Type B pancreatic cell (in vitro differentiated cells): Measurements from ENCODE around the gene FAM120C. TPM values are rescaled to one million over a fixed set of nuclear protein-coding genes. Genes with fewer than 3 reads are reported as not detected.

Experiments used
- DNase-seq: peaks from one replicate; pipeline ENCODE4 v3.0.0; 2021; ENCODE audit warnings: mixed read lengths; ENCODE audit not compliant: unreplicated experiment; ENCODE audit errors: extremely low spot score
- H3K27ac Mint-ChIP-seq: 2 replicates; pipeline ENCODE4 v1.8.0; 2021; ENCODE audit warnings: mild to moderate bottlenecking, mixed read lengths
- H3K27me3 Mint-ChIP-seq: 2 replicates; pipeline ENCODE4 v1.8.0; 2021; ENCODE audit warnings: mixed read lengths
- H3K36me3 Mint-ChIP-seq: 2 replicates; pipeline ENCODE4 v1.8.0; 2021; ENCODE audit warnings: mixed read lengths
- H3K4me1 Mint-ChIP-seq: one replicate; pipeline ENCODE4 v1.8.0; 2021; ENCODE audit warnings: mixed read lengths; ENCODE audit not compliant: unreplicated experiment
- H3K4me3 Mint-ChIP-seq: 2 replicates; pipeline ENCODE4 v1.8.0; 2021; ENCODE audit warnings: mild to moderate bottlenecking, mixed read lengths
- H3K9me3 Mint-ChIP-seq: 2 replicates; pipeline ENCODE4 v1.8.0; 2021; ENCODE audit warnings: mixed read lengths
- CTCF ChIP-seq: fragments of 200-600 bp; sonication (generic); conservative IDR thresholded peaks from 2 replicates; pipeline ENCODE4 v1.5.0; 2021; ENCODE audit warnings: antibody characterized with exemption, mild to moderate bottlenecking
- total RNA-seq: library from RNA; stranded (reverse); gene quantifications from 2 replicates; pipeline ENCODE4 v1.2.1, GENCODE V29; 2021; ENCODE audit warnings: low replicate concordance

The FAM120C gene
- total RNA-seq, 1 donor from 2014 or later = 12.7 TPM

- Mint-ChIP-seq H3K9me3 (no peaks in the 10 kb centered on the region), H3K4me1 (no peaks in the 10 kb centered on the region), H3K4me3 (no peak overlapping the region), H3K36me3 (peaks cover 8% of the 10 kb centered on the region), H3K27ac (no peak overlapping the region), H3K27me3 (no peaks in the 10 kb centered on the region)
- DNase-seq = no peak
- TF ChIP-seq CTCF = no peak
Measured at GRCh38 chrX:54067766-54068165, 115.3 kb downstream of the FAM120C start.

- no peak overlapping the region for H3K27ac Mint-ChIP-seq
Measured at GRCh38 chrX:54066841-54067240, 116.2 kb downstream of the FAM120C start.

GRCh38 chrX:54064564-54064963 is 118.5 kb downstream of the FAM120C start:
- Mint-ChIP-seq H3K4me3 (no peak overlapping the region), H3K27me3 (no peaks in the 10 kb centered on the region), H3K27ac (no peak overlapping the region), H3K36me3 (no peaks in the 10 kb centered on the region), H3K9me3 (no peaks in the 10 kb centered on the region), H3K4me1 (no peaks in the 10 kb centered on the region)
- TF ChIP-seq CTCF = no peak
- no peak for DNase-seq

More at GRCh38 chrX:54066841-54067240, 116.2 kb downstream of the FAM120C start:
- H3K9me3 Mint-ChIP-seq = no peaks in the 10 kb centered on the region
- no peaks in the 10 kb centered on the region for H3K4me1 Mint-ChIP-seq
- no peak overlapping the region for H3K4me3 Mint-ChIP-seq
- no peak for TF ChIP-seq CTCF
- DNase-seq = no peak
- H3K36me3 Mint-ChIP-seq = peaks cover 8% of the 10 kb centered on the region
- H3K27me3 Mint-ChIP-seq = no peaks in the 10 kb centered on the region

- Mint-ChIP-seq H3K36me3 (no peaks in the 10 kb centered on the region), H3K9me3 (no peaks in the 10 kb centered on the region), H3K27ac (no peak overlapping the region), H3K4me3 (no peak overlapping the region), H3K4me1 (no peaks in the 10 kb centered on the region), H3K27me3 (no peaks in the 10 kb centered on the region)
- DNase-seq = no peak
- no peak for TF ChIP-seq CTCF
Measured at GRCh38 chrX:54063361-54063760, 119.7 kb downstream of the FAM120C start.

GRCh38 chrX:54049801-54050200 is 133.3 kb downstream of the FAM120C start:
- H3K36me3 Mint-ChIP-seq = no peaks in the 10 kb centered on the region
- no peaks in the 10 kb centered on the region for H3K9me3 Mint-ChIP-seq
- H3K4me3 Mint-ChIP-seq = no peak overlapping the region
- DNase-seq = no peak
- peaks cover 9% of the 10 kb centered on the region for H3K4me1 Mint-ChIP-seq
- H3K27ac Mint-ChIP-seq = no peak overlapping the region
- no peak for TF ChIP-seq CTCF
- no peaks in the 10 kb centered on the region for H3K27me3 Mint-ChIP-seq

GRCh38 chrX:54048412-54048811 is 134.6 kb downstream of the FAM120C start:
- H3K4me3 Mint-ChIP-seq = no peak overlapping the region
- no peaks in the 10 kb centered on the region for H3K9me3 Mint-ChIP-seq
- no peak for TF ChIP-seq CTCF

More at GRCh38 chrX:54048412-54048811, 134.6 kb downstream of the FAM120C start:
- Mint-ChIP-seq H3K27ac (no peak overlapping the region), H3K27me3 (no peaks in the 10 kb centered on the region), H3K4me1 (peaks cover 10% of the 10 kb centered on the region), H3K36me3 (no peaks in the 10 kb centered on the region)
- no peak for DNase-seq
